Neural progenitor cell (in vitro differentiated cells): ENCODE data around the gene RIOK2.

Source experiments
- CTCF ChIP-seq: fragments of 200-600 bp; sonication (generic); IDR thresholded peaks from 2 replicates; pipeline ENCODE4 v1.5.1; 2017; ENCODE audit warnings: antibody characterized with exemption, mild to moderate bottlenecking
- EZH2phosphoT487 ChIP-seq: fragments of 200-600 bp; sonication (generic); IDR thresholded peaks from 2 replicates; pipeline ENCODE4 v1.6.1; 2017; ENCODE audit warnings: antibody characterized with exemption

- no peak for TF ChIP-seq CTCF
- no peak for TF ChIP-seq EZH2phosphoT487
Observed at GRCh38 chr5:97115932-97116331, 67.1 kb downstream of the RIOK2 start.
